Measurements from ENCODE around the gene PRRT1. TPM values are rescaled to one million over a fixed set of nuclear protein-coding genes. Genes with fewer than 3 reads are reported as not detected.
A peak's percentile ranks its signal among the peaks of the same experiment; 100 is the strongest.

The PRRT1 gene
- total RNA-seq, 1 experiment from 2014 or later: not detected

DNA sequence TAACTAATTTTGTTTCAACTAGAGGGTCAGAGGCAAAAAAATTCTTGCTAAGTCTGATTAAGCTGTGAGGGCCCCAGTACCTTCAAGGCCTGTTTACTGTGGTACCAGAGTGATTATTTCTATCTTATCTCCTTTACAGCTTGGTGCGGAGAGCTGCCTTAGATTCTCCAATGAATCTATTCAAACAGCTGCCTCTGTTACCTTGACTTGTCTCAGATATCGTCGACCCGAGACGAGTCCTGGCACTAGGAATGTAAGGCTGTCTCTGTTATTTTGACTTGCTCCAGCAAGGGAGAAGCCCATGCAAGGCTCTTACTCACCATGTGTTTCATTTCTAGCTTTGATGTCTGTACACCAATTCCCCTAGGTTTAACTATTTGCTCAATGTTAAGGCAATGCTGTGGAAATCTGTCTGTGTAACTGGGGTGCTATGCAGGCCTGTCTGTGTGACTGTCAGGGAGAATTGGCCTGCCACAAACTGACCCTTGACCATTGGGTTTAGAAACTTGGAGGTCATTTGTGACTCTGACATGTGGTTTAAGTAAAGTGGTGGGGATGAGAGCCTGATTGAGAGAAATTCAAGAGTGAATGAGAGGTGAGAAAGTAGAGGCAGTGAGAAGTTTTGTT lies 11.2 kb downstream of the PRRT1 start:
- in situ Hi-C loops (cut with HindIII; ENCODE audit: low pct_unique_long_range_greater_than_20kb, low sequenced_read_pairs): no loop called here
- DNase-seq (ENCODE audit: low read depth): no peak

DNA sequence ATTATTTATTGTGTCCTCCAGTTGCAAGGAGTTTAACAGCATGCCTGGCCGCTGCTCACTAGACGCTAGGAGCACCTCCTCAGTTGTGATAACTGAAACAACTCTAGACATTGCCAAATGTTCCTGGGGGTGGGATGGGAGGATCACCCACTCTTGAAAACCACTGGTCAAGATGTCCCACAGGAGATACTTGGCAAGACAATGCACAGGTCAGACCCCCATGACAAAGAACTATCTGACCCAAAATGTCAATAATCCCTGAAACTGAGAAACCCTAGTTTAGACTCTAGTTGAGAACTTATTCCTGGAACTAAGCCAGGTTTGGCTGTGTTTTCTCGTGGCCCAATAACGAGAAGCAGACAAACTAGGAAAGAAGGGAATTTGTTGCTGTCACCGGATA lies 12.1 kb downstream of the PRRT1 start:
- in situ Hi-C loops (cut with HindIII; ENCODE audit: low pct_unique_long_range_greater_than_20kb, low sequenced_read_pairs): no loop called here
- DNase-seq (ENCODE audit: low read depth): no peak

DNA sequence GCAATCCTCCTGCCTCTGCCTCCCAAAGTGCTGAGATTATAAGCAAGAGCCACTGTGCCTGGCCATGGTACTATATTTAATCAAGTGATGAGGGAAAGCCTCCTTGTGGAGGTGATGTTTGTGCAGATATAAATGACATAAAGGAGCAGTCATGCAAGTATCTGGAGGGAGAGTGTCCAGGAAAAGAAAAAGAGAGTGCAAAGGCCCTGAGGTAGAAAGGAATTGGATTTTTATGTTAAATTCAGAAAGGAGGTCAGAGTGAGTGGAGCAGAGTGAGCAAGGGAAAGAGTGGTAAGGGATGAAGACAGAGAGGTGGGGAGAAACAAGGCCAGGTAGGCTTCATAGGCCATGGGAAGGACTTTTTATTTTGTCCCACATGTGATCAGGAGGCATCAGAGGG lies 14.3 kb downstream of the PRRT1 start:
- no peak for DNase-seq (ENCODE audit: low read depth)
- in situ Hi-C loops (cut with HindIII; ENCODE audit: low pct_unique_long_range_greater_than_20kb, low sequenced_read_pairs): no loop called here

DNA sequence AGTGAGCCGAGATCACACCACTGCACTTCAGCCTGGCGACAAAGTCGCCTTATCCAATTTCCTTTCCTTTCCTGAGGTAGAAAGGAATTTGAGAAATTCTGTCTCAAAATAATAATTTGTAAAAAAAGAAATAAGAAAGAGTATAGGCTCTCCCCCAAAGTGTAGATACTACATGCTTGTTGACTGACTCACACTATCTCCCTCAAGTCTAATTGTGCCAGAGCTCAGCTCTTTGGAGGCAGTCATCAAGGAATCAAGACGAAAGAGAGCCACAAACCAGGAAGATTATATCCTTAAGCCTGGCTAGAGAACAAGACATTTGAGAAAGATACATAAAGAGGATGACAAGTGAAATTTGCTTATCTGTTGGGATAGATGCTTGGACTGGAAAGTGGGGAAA lies 18.0 kb downstream of the PRRT1 start:
- in situ Hi-C loops (cut with HindIII; ENCODE audit: low pct_unique_long_range_greater_than_20kb, low sequenced_read_pairs): no loop called here
- no peak for DNase-seq (ENCODE audit: low read depth)

DNA sequence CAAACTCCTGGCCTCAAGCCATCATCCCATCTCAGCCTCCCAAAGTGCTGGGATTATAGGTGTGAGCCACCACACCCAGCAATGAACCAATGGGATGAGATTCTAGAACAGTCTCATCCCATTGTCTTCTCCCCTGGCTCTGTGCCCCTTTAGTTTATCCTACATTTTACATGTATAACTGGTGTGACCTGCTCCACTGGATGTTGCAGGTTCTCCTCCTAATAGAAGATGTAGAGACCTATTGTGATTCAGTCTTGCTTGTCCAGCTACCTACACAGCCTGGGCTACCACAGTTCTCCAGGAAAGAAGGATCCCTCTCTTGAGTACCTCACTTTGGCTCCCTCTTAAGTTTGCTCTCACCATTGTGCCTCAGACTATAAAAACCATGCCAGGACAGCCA lies 19.6 kb downstream of the PRRT1 start:
- in situ Hi-C loops (cut with HindIII; ENCODE audit: low pct_unique_long_range_greater_than_20kb, low sequenced_read_pairs): no loop called here
- no peak for DNase-seq (ENCODE audit: low read depth)

DNA sequence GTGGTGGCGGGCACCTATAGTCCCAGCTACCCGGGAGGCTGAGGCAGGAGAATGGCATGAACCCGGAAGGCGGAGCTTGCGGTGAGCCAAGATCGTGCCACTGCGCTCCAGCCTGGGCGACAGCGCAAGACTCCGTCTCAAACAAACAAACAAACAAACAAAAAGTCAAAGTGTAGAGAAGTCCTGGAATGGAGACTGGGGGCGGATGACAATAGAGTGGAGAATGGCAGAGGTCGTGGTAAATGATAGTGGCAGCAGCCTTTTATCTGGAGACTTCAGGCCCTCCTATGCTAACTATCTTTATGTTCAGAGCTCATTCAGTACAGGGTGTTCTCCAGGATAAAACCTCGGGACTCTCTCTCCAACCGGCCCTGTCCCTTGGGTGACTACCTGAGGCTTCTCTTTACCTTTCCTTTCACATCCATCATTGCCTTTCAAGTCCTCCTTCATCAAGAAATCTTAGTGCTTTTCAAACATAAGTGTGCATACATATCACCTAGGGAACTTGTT lies 20.2 kb downstream of the PRRT1 start:
- DNase-seq (ENCODE audit: low read depth): no peak
- in situ Hi-C loops (cut with HindIII; ENCODE audit: low pct_unique_long_range_greater_than_20kb, low sequenced_read_pairs): no loop called here

DNA sequence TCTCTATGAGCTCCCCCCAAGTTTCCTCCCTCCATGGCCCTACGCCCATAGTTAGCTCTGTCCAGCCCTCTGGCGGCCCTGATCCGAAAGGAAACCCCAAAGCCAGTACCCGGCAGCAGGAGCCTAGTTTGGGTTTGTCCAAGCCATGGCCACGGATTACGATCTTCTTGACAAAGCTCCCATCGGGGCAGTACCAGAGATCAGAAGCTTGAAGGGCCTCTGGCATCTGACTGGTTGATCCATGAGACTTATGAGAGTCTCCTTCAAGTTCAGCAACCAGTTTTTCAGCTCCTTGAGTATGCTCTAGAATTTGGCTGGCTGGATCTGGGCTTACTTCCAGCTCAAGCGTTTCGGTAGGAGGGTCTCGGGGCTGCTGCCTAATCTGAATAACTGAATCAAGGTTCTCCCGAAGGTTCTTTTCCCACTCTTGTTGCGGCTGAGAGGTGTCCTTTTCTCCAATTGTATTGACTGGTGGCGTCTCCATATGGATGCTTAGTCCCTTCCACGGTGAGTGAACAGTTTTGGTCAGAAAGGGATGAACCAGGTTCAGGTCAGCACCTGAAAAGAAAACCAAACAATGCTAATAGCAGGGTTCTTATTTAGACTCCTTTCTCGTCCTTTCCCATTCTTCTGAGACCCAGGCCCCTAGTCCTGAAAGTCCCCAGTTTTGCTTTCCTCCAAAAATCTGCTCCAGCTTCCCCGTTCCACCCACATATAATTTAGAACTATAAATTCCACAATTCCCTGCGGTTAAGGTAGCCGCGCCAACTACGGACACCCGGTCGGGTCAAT lies 22.2 kb downstream of the PRRT1 start:
- DNase-seq (ENCODE audit: low read depth): no peak
- in situ Hi-C loops (cut with HindIII; ENCODE audit: low pct_unique_long_range_greater_than_20kb, low sequenced_read_pairs): no loop called here

DNA sequence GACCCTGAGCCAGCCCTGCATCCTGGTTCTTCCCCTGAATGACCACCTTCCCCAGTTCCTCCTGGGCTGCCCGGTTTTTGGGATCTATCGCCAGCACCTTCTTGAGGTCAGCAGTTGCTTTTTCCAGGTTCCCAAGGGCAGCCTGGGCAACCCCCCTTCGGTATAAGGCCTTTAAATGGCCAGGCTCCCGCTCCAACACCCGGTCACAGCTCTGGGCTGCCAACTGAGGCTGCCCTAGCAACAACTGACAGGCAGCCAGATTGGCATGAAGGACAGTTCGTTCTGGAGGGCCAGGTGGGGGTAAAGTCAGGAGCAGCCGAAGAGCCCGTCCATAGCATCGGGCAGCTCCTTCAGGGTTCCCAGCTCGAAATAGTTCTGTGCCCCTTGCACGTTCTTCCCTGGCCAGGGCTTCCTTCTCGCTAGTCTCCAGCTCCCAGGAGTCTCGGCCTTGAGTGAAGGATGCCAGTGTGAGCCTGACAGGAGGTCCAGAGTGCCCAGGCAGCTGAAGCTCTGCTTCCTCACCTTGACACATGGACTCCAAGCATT lies 22.9 kb downstream of the PRRT1 start:
- DNase-seq (ENCODE audit: low read depth): no peak
- in situ Hi-C loops (cut with HindIII; ENCODE audit: low pct_unique_long_range_greater_than_20kb, low sequenced_read_pairs): no loop called here

DNA sequence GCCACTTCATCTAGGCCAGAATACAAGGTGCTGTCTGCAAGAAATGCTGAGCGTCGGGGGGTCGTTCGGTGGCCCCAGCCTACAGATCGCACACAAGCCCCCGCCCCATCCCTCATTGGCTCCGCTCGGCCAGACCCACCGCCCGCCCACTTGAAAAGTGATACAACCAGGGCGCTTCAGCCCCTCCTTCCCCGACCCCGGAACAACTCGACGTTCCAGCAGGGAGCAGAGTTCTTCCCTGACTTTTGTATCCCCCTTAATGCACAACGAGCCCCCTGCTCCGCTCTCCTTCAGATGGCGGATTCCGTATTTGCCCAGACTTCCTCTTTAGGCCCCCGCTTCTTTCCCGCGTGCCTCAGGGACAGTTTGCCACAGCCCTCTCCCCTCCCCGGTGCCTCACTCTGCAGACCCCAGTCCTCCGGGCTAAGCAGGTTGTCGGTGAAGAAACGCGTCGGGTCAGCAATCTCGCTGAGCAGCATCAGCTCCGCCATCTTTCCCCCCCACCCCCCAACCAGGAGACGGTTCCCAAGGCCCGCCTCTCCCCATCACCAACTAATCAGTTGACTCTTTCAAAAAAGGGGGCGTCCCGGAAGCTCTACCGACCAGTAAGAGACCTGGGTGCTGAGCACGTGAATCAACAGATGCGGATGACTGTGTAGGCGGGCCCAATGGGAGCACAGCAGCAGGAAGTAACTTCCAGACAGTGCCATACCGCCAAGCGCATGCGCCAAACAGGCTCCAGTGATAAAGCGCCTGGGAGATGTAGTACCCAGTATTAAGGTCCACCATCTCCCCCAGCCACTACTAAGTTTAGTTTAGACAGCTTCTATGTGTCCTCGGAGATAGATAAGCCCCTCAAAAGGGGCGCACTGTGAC lies 23.8 kb downstream of the PRRT1 start, which contains the start of gene ATF6B:
ATF6B (minus strand) TSS at position 530 of the 876 bp plus-strand sequence; CDS start at position 491, 39 bp downstream.
- in situ Hi-C loops (cut with HindIII; ENCODE audit: low pct_unique_long_range_greater_than_20kb, low sequenced_read_pairs): no loop called here
- DNase-seq (ENCODE audit: low read depth): peak; percentile 96

DNA sequence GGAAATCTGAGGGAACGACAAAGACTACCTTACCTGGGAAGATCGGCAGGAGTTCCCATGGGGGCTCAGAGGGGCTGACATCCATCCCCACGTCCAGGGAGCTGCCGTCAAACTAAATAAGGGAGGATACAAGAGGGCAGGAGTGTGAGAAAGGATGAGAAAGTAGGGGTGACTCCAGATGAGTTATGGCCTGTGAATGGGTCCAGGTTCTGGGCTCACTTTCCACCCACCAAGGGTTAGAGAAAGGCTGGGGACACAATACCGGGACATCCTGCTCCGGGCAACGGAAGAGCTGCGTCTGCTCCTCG lies 24.4 kb downstream of the PRRT1 start:
- DNase-seq (ENCODE audit: low read depth): no peak
- in situ Hi-C loops (cut with HindIII; ENCODE audit: low pct_unique_long_range_greater_than_20kb, low sequenced_read_pairs): no loop called here

DNA sequence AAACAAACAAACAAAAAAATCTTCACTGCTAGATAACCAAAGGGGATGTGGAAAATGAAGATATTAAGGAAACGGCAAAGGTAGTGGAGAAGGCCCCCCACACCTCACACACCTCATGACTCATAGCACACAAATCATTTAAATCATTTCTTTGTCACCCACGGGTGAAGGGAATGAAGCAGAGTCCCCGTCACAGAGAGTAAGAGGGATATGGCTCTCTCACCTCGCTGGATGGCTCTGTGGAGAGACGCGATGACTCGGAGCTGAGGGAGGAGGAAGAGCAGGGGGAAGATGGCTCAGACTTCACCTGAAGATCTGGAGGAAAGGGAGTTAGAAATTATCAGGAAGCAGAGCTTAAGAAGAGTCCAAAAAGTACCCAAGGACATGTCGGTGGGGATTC lies 24.9 kb downstream of the PRRT1 start:
- in situ Hi-C loops (cut with HindIII; ENCODE audit: low pct_unique_long_range_greater_than_20kb, low sequenced_read_pairs): no loop called here
- no peak for DNase-seq (ENCODE audit: low read depth)

DNA sequence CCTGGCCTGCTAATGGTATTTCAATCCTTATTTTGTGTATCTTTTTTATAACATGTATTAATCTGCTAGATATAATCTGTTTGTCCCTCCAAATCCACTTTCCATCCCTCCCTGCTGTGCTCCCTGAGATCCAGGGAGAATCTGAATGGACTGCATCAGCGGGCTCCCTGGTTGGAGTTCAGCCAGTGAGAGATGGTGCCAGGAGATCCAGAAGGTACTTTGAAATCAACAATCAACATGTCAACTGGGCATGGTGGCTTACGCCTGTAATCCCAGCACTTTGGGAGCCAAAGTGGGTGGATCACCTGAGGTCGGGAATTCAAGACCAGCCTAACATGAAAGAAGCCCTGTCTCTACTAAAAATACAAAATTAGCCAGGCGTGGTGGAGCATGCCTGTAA lies 28.1 kb downstream of the PRRT1 start:
- in situ Hi-C loops (cut with HindIII; ENCODE audit: low pct_unique_long_range_greater_than_20kb, low sequenced_read_pairs): no loop called here
- no peak for DNase-seq (ENCODE audit: low read depth)

DNA sequence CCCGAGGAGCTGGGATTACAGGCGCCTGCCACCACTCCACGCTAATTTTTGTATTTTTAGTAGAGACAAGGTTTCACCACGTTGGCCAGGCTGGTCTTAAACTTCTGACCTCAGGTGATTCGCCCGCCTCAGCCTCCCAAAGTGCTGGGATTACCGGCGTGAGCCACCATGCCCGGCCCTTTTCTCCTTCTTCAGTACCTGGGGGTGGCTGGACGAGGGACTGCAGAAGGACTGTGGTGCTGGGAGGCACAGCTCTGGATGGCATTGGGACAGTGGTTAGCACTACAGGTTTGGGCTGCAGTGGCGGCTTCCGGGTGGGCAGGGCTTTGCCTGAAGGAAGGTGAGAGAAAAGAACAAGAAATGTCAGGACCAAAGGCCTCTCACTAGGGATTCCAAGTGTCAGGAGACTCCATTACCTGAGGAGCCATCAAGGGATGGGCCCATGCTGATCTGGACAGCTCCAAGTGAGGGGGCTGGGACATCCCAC lies 31.1 kb downstream of the PRRT1 start:
- no peak for DNase-seq (ENCODE audit: low read depth)
- in situ Hi-C loops (cut with HindIII; ENCODE audit: low pct_unique_long_range_greater_than_20kb, low sequenced_read_pairs): no loop called here

DNA sequence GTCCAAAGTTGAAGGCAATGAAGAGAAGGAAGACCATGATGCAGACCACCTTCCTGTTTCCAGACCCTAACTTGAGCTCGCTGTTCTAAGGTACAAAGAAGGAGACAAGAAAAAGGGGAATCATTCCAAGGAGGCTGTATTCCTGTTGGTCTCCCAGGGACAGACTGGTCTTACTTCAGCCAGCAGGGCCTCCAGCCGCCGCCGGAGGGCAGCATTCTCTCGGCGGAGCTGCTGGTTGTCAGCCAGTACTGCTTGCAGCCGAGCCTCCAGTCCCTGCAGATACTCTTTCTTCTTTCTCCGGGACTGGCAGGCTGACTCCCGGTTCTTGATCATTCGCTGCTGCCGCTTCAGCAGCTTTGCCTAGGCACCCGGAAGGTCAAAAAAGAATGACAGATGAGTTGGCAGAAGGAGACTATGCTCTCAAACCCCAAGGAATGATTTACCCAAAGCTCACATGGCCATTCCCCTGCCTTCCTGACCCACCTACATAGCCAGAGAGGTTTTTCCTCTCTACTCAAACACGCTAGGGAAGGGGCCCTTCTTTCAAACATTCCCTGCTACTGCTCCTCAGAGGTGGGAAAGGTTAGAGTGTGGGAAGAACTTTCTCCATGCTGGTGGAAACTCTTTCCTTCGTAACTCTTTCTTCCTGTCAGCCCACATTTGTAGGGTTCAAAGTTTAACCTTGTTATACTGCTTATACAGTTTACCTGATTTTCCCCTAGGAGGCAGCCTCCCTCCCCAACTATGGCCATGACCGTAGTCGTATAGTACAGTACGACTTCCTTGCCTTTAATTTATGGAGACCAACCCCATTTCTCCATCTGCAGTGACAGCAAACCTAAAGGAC lies 32.7 kb downstream of the PRRT1 start:
- peak; percentile 77 for DNase-seq (ENCODE audit: low read depth)
- in situ Hi-C loops (cut with HindIII; ENCODE audit: low pct_unique_long_range_greater_than_20kb, low sequenced_read_pairs): no loop called here

DNA sequence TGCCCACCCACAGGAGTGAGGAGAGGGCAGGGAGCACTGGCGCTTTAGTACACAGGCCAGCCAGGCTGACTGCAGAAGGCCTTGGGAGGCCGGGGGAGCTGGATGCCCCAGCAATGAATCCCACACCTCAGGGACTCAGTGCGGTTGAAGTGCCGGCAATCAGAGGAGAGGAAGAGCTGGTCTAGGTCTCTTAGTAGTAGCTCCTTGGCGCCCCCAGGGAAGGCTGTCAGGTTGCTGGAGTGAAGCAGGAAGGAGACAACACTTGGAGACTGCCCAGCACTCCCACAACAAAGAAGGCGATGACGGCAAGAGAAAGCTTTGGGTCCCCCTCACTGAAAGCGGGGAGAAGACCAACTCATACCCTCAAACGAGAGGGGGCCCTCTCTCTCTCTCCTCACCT lies 34.3 kb downstream of the PRRT1 start:
- in situ Hi-C loops (cut with HindIII; ENCODE audit: low pct_unique_long_range_greater_than_20kb, low sequenced_read_pairs): no loop called here
- DNase-seq (ENCODE audit: low read depth): no peak

DNA sequence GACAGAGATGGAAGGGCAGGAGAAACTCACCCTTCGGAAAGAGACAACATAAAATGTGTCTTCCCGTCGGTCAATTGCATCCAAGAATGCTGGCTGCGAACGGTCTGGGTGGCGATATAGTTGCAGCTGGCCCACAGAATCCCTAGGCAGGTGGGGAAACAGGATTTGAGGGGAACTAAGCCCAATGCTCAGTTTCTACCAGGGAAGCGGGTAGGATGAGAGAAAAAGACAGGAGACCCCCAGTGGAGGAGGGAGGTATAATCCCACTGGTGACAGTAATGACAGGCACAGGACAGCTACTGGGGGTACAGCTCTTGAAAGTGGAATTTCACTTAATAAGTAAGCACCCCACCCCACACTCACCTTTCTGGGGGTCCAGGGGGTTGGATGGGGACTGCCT lies 35.1 kb downstream of the PRRT1 start:
- no peak for DNase-seq (ENCODE audit: low read depth)
- in situ Hi-C loops (cut with HindIII; ENCODE audit: low pct_unique_long_range_greater_than_20kb, low sequenced_read_pairs): no loop called here

DNA sequence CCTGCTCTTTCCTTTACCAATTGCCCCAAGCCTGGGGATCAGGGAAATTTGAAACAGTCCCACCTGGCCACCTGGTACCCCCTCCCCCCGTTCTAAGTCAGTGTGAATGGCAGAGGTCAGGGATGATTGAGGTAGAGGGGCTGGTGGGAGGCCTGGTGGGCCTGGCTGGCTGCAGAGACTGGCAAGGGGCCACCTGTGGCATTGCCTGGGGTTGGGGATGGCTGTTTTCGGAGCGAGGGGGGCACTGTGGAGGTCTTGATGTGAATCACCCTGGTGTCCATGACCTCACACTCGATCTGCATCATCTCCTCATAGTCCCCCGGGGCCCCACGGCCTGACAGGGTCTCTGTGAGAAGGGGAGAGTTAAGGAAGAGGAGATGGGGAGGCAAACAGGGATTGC lies 36.1 kb downstream of the PRRT1 start:
- DNase-seq (ENCODE audit: low read depth): no peak
- in situ Hi-C loops (cut with HindIII; ENCODE audit: low pct_unique_long_range_greater_than_20kb, low sequenced_read_pairs): no loop called here

DNA sequence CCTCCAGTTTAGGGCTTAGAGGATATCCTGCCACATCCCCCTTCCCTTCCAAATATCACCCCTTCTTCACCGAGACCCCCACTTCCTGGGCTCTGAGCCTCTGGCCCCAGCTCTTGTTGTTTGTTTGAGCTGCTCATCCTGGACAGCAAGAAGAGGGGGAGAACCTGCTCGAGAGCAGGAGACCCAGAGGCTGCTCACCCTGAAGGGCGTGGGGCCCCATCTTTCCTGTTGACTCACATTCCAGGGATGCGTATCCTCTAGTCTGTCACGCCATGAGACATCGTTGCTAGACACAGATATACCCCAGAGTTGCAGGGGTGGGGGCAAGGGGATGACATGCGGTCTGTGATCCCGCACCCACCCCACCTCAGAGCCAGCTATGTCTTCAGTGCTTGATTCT lies 36.9 kb downstream of the PRRT1 start:
- in situ Hi-C loops (cut with HindIII; ENCODE audit: low pct_unique_long_range_greater_than_20kb, low sequenced_read_pairs): no loop called here
- DNase-seq (ENCODE audit: low read depth): no peak
